SU-DHL-6 (cell line): ENCODE data around the gene ITGB5.

Experiments
- H2AFZ ChIP-seq: fragments of 200-600 bp; sonication (generic); 2 replicates; pipeline ENCODE4 v1.6.1; 2014; ENCODE audit warnings: low read depth, mild to moderate bottlenecking, moderate library complexity, mixed read lengths, antibody characterized with exemption, low read length; ENCODE audit not compliant: severe bottlenecking
- H3F3A ChIP-seq: fragments of 200-600 bp; shearing (Covaris generic); 2 replicates; pipeline ENCODE4 v1.6.0; 2016; ENCODE audit warnings: antibody characterized with exemption, mild to moderate bottlenecking; ENCODE audit not compliant: insufficient read depth
- H3K27ac ChIP-seq: fragments of 200-600 bp; sonication (generic); 2 replicates; pipeline ENCODE4 v1.5.1; 2016; ENCODE audit warnings: low read depth, mild to moderate bottlenecking, low read length, moderate library complexity, mixed read lengths
- H3K27me3 ChIP-seq: fragments of 200-600 bp; sonication (generic), shearing (Covaris generic); 2 replicates; pipeline ENCODE4 v1.6.0; 2014; ENCODE audit warnings: mild to moderate bottlenecking, low read length
- H3K36me3 ChIP-seq: fragments of 200-600 bp; sonication (generic); 2 replicates; pipeline ENCODE4 v1.6.1; 2014; ENCODE audit warnings: mild to moderate bottlenecking, low read length, mixed read lengths
- H3K4me2 ChIP-seq: fragments of 300-600, 200-600 bp; shearing (Covaris generic), sonication (generic); 2 replicates; pipeline ENCODE4 v1.6.0; 2014; ENCODE audit warnings: low read length, low read depth, mild to moderate bottlenecking; ENCODE audit not compliant: poor library complexity, severe bottlenecking
- H3K4me3 ChIP-seq: fragments of 200-600 bp; sonication (generic); 2 replicates; pipeline ENCODE4 v1.5.1; 2014; ENCODE audit warnings: antibody characterized with exemption, low read length, mild to moderate bottlenecking, mixed read lengths; ENCODE audit not compliant: insufficient read depth, poor library complexity, severe bottlenecking
- H3K79me2 ChIP-seq: fragments of 200-600 bp; sonication (generic); 2 replicates; pipeline ENCODE4 v1.6.1; 2014; ENCODE audit warnings: mild to moderate bottlenecking, low read length, moderate library complexity; ENCODE audit not compliant: insufficient read depth
- H3K9ac ChIP-seq: fragments of 200-600 bp; sonication (generic); 2 replicates; pipeline ENCODE4 v1.7.0; 2014; ENCODE audit warnings: mild to moderate bottlenecking, low read length
- H3K9me2 ChIP-seq: fragments of 200-600 bp; sonication (generic); replicated peaks from 2 replicates; pipeline ENCODE4 v1.6.1; 2014; ENCODE audit warnings: low read length; ENCODE audit not compliant: insufficient read depth
- H3K9me3 ChIP-seq: fragments of 200-600 bp; sonication (generic); 2 replicates; pipeline ENCODE4 v1.6.1; 2014; ENCODE audit warnings: low read length, mixed read lengths; ENCODE audit not compliant: insufficient read depth
- H4K20me1 ChIP-seq: fragments of 200-600 bp; sonication (generic); 2 replicates; pipeline ENCODE4 v1.6.1; 2014; ENCODE audit warnings: low read depth, mild to moderate bottlenecking, antibody characterized with exemption, low read length, moderate library complexity, mixed read lengths
- CTCF ChIP-seq: fragments of 200-600 bp; sonication (generic); IDR thresholded peaks from one replicate; pipeline ENCODE4 v1.5.1; 2017; ENCODE audit warnings: antibody characterized with exemption, mild to moderate bottlenecking, low read length, moderate library complexity; ENCODE audit not compliant: insufficient read depth, poor library complexity, severe bottlenecking
- EZH2phosphoT487 ChIP-seq: fragments of 200-600 bp; sonication (generic), shearing (Covaris generic); conservative IDR thresholded peaks from 2 replicates; pipeline ENCODE4 v1.6.1; 2018; ENCODE audit warnings: mild to moderate bottlenecking, antibody characterized with exemption, low read length, moderate library complexity, mixed read lengths

Gene ITGB5

GRCh38 chr3:124882816-124883747 lies 4.1 kb downstream of the ITGB5 start:
- H3K27me3 ChIP-seq, result 0 out of 2 replicates have a peak, but pooled peaks cover 3% of the 10 kb centered on the region
- H3K9me3 ChIP-seq, result no peaks in the 10 kb centered on the region
- TF ChIP-seq EZH2phosphoT487, result no peak
- no peak for TF ChIP-seq CTCF
- no peaks in the 10 kb centered on the region for H3K36me3 ChIP-seq
- H3K79me2 ChIP-seq, result no peaks in the 10 kb centered on the region
- H4K20me1 ChIP-seq, result no peaks in the 10 kb centered on the region
- no peak overlapping the region for H3K4me3 ChIP-seq
- H3K4me2 ChIP-seq, result no peak overlapping the region
- H2AFZ ChIP-seq, result no peak overlapping the region
- no peaks in the 10 kb centered on the region for H3F3A ChIP-seq
- H3K9ac ChIP-seq, result no peak overlapping the region
- no peaks in the 10 kb centered on the region for H3K9me2 ChIP-seq
- H3K27ac ChIP-seq, result no peak overlapping the region

GRCh38 chr3:124881976-124882697 lies 5.0 kb downstream of the ITGB5 start:
- H3K9ac ChIP-seq, result no peak overlapping the region
- H4K20me1 ChIP-seq, result no peaks in the 10 kb centered on the region
- H3K79me2 ChIP-seq, result no peaks in the 10 kb centered on the region
- no peak overlapping the region for H3K4me2 ChIP-seq
- H3K9me3 ChIP-seq, result no peaks in the 10 kb centered on the region
- no peak overlapping the region for H2AFZ ChIP-seq
- no peaks in the 10 kb centered on the region for H3F3A ChIP-seq
- H3K27me3 ChIP-seq, result 0 out of 2 replicates have a peak, but pooled peaks cover 3% of the 10 kb centered on the region
- TF ChIP-seq CTCF (no peak), EZH2phosphoT487 (no peak)
- no peaks in the 10 kb centered on the region for H3K36me3 ChIP-seq
- H3K27ac ChIP-seq, result no peak overlapping the region
- H3K4me3 ChIP-seq, result no peak overlapping the region
- H3K9me2 ChIP-seq, result no peaks in the 10 kb centered on the region

GRCh38 chr3:124879337-124879680 lies 7.9 kb downstream of the ITGB5 start:
- no peak overlapping the region for H3K4me3 ChIP-seq
- no peak overlapping the region for H3K4me2 ChIP-seq
- no peak overlapping the region for H3K9ac ChIP-seq
- no peak for TF ChIP-seq EZH2phosphoT487
- TF ChIP-seq CTCF, result no peak
- no peaks in the 10 kb centered on the region for H3K79me2 ChIP-seq
- no peaks in the 10 kb centered on the region for H3K9me3 ChIP-seq
- no peak overlapping the region for H2AFZ ChIP-seq
- no peaks in the 10 kb centered on the region for H3K27me3 ChIP-seq
- H3K27ac ChIP-seq, result no peak overlapping the region
- no peaks in the 10 kb centered on the region for H3K9me2 ChIP-seq
- no peaks in the 10 kb centered on the region for H3K36me3 ChIP-seq
- no peaks in the 10 kb centered on the region for H3F3A ChIP-seq
- no peaks in the 10 kb centered on the region for H4K20me1 ChIP-seq
